H54 (cell line): ENCODE measurements around the gene TBCD.
"Not testable (repeated sequence)": the region's sequence is repeated elsewhere in the genome, so short reads cannot be mapped to it uniquely, and the experiment has no call there.

ENCODE experiments used
- DNase-seq: peaks from one replicate; pipeline ENCODE4 v3.0.0; 2011; ENCODE audit warnings: low spot score, mixed read lengths; ENCODE audit not compliant: insufficient read length
- FAIRE-seq: peaks from 3 replicates; lab custom pipeline; 2011; peaks lifted over from hg19 to GRCh38; lab: Jason Lieb, UNC
- POLR2A ChIP-seq: IDR thresholded peaks from 2 replicates; pipeline ENCODE4 v1.6.1; 2011; ENCODE audit warnings: low read depth, mild to moderate bottlenecking, low read length

Gene TBCD

DNA sequence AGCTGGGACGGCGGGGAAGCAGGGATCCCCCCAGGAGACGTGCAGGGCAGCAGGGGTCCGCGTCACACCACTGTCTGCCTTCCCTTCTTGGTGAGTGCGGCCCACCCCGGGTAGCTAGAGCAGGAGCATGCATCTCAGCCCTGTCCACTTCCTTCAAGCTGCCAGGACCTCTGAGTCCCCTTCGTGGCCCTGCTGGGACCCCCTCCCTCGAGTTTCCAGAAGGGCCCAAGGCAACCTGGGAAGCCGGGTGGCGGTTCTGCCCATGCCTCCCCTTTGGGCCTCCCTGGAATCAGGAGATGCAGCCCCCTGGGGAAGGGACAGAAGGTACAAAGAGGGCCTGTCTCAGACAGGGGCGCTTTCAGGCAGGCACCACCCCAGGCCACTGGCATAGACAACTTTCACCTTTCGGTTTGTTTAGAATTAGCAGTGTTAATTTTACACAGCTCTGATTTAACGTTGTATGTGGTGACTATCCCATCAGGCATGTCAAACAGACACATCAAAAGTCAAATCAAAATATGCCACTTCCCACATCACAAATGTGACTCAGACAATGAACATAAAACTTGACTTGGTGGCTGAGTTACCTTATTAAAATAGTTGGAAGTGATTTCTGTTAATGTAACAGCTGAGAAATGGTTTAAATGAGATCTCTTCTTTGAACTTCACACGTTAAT is 233.0 kb downstream of the TBCD start:
- TF ChIP-seq POLR2A = no peak
- FAIRE-seq = no peak
- no peak for DNase-seq

DNA sequence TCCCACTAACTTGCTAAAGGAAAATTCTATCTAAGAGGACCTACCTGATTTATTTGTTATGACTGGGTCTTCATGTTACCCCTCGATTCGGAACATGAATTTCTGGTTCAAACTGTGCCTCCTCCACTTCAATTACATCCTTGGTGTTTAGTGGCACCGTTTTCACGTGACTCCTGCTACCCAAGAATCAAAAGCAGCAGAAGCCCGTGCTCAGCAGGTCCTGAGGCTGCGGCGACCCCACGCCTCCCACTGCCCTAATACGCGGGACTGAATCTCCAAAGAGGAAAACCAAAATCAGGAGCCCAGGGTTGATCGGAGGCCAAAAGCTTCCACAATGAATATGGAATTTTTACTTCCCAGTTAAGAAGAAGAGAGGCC is 233.6 kb downstream of the TBCD start:
- FAIRE-seq (no peak), DNase-seq (no peak)
- no peak for TF ChIP-seq POLR2A

DNA sequence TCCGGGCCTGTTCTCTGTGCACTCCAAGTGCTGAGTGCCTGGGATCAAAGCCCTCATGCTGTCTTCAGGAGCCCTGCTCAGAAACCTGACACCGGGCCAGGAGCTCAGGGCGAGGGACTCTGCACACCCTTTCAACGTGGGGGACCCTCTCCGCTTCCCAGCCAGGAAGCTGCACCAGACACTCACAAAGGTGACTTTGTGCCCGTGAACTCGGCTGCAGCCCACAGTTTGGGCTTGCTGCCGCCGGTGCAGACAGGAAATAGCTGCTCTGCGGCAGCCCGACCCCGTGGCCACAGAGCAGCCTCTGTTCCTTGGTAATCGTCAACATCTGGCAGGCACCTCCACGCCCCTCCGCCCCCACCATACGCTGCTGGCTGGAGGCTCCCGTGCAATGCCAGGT is 234.1 kb downstream of the TBCD start:
- no peak for TF ChIP-seq POLR2A
- FAIRE-seq = no peak
- no peak for DNase-seq

DNA sequence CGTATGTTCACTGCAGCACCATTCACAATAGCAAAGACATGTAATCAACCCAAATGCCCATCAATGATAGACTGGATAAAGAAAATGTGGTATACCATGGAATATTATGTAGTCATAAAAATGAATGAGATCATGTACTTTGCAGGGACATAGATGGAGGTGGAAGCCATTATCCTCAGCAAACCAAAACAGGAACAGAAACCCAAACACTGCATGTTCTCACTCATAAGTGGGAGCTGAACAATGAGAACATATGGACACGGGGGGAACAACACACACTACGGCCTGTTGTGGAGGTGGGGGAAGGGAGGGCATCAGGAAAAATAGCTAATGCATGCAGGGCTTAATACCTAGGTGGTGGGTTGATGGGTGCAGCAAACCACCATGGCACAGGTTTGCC is 237.2 kb downstream of the TBCD start:
- not testable (repeated sequence) for DNase-seq, FAIRE-seq

DNA sequence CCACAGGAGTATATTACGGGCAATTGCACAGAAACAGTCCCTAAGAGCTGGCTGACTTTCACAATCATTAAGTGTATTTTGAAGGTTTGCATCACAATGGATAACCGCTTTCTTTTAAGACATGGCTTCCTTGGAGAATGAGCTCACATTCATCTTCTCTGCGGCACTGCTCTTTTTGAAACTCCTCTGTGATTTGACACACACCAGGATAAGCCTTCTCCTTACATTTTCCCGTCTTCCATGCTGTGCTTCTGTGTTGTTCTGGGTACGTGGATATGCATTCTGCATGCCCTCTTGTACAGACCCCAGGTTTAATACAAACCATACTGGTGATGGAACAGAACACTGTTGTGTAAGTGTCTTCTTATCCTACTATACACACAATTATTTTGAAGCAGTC is 238.0 kb downstream of the TBCD start:
- no peak for FAIRE-seq

DNA sequence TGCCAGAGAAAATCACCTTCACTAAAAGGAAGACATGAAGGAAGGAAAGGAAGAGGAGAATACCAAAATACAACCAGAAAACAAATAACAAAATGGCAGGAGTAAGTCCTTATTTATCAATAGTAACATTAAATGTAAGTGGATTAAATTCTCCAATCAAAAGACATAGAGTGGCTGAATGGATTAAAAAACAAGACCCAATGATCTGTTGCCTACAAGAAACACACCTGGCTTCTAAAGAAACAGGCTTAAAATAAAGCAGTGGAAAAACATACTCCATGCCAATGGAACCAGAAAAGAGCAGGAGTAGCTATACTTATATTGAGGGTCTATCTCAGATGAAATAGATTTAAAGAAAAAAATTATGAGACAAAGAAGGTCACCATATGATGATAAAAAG is 241.1 kb downstream of the TBCD start:
- FAIRE-seq = no peak
- no peak for TF ChIP-seq POLR2A

More for the DNA sequence above, 238.0 kb downstream of the TBCD start:
- TF ChIP-seq POLR2A = no peak
- DNase-seq = no peak

More for the DNA sequence above, 241.1 kb downstream of the TBCD start:
- DNase-seq = no peak
